ENCODE measurements around the gene ARL15.

DNA sequence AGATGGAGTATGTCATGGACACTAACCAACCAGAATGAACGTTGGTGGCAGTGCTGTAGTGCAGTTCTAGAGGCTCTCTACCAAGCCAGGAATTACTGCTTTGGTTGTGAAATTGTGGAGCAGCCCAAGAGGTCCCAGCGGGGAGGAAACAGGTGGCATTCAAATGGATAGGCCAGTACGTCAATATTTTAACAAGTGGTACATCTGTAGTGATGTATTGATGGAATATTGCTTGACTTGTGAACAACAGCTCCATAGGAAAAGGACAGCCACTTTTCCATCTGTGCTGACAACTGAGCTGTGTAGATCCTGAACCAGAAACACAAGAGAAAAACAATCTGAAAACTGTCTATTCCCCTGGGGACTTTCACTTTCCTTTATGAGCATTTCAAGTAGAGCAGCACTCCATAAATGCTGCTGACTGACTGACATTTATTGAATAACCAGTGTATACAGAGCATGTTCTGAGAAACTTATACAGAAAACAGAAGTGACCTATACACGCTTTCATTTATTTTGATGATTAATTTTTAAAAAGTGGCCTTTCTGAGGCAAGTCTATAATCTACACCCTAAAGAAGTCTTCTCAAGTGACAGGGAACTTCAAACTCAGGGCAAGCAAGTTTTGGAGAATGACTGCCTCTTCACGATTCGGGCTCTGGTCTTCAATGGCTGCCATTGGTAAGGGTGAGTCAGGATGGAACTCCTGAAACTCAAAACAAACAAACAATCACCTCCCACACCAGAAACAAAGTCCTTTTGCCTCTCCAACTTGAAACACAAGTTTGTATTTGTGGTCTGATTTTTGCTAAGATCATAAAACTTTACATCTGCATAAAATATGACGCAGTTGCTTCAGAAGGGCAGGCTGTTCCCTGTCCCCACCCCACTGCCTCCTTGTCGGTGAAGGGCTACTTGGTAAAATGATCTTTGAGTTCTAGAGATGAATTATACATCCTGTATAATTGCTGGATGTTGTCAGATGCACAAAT is 387.6 kb downstream of the ARL15 start:
- TF ChIP-seq POLR2AphosphoS5 (IDR thresholded peaks at IDR 0.05; ENCODE audit: low read depth, low read length), result no peak
- no peak for TF ChIP-seq POLR2A (IDR thresholded peaks at IDR 0.05; ENCODE audit: low read depth, low read length)
- TF ChIP-seq TAF1 (IDR thresholded peaks at IDR 0.05; ENCODE audit: low read depth, low read length), result no peak
- no peak for TF ChIP-seq PAX5 (IDR thresholded peaks at IDR 0.05; ENCODE audit: insufficient read depth, low read length, severe bottlenecking)

Measured in GM12891 (cell line).